Stomach (tissue), 4 donors: Measurements from ENCODE around the gene MICAL3.

Source experiments
- EP300 ChIP-seq: sonication (generic); formaldehyde crosslinking; IDR thresholded peaks from one replicate; pipeline ENCODE4 v1.6.1; 2017; ENCODE audit warnings: antibody characterized with exemption
- POLR2A ChIP-seq, 4 donors: fragments of 450-650 bp; IDR thresholded peaks; one replicate each; pipeline ENCODE4 v1.6.1; 2016; ENCODE audit warnings: antibody characterized with exemption in 4 of 4, control low read depth in 2 of 4, mild to moderate bottlenecking in 1 of 4, moderate library complexity in 1 of 4
- TF ChIP-seq, protein P1 (sequence below), 7 experiments: fragments of 450-650 bp in 4 of 7; fragments of 200-600 bp in 3 of 7; sonication (generic) in 3 of 7; IDR thresholded peaks; one replicate each; pipeline ENCODE4 v1.5.1; 2016 to 2019; ENCODE audit warnings: antibody characterized with exemption in 7 of 7, control low read depth in 2 of 7, mild to moderate bottlenecking in 1 of 7

GRCh38 chr22:17917490-17917983 is 106.8 kb downstream of the MICAL3 start:
- TF ChIP-seq, protein P1, sequence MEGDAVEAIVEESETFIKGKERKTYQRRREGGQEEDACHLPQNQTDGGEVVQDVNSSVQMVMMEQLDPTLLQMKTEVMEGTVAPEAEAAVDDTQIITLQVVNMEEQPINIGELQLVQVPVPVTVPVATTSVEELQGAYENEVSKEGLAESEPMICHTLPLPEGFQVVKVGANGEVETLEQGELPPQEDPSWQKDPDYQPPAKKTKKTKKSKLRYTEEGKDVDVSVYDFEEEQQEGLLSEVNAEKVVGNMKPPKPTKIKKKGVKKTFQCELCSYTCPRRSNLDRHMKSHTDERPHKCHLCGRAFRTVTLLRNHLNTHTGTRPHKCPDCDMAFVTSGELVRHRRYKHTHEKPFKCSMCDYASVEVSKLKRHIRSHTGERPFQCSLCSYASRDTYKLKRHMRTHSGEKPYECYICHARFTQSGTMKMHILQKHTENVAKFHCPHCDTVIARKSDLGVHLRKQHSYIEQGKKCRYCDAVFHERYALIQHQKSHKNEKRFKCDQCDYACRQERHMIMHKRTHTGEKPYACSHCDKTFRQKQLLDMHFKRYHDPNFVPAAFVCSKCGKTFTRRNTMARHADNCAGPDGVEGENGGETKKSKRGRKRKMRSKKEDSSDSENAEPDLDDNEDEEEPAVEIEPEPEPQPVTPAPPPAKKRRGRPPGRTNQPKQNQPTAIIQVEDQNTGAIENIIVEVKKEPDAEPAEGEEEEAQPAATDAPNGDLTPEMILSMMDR (IDR thresholded peaks at IDR 0.05), result no peak
- TF ChIP-seq POLR2A (IDR thresholded peaks at IDR 0.05), result no peak
- no peak for TF ChIP-seq EP300
